GM12873 (cell line): Measurements from ENCODE around the gene TSPAN1.

Experiments used
- TF ChIP-seq, protein P1 (sequence below): IDR thresholded peaks from 2 replicates; pipeline ENCODE4 v1.5.1; 2012; ENCODE audit warnings: low read depth, mild to moderate bottlenecking, moderate library complexity, low read length, control low read depth; ENCODE audit not compliant: insufficient read depth; ENCODE audit errors: missing control alignments

The TSPAN1 gene

GRCh38 chr1:46183926-46184557 lies 9.2 kb downstream of the TSPAN1 start:
- TF ChIP-seq, protein P1, sequence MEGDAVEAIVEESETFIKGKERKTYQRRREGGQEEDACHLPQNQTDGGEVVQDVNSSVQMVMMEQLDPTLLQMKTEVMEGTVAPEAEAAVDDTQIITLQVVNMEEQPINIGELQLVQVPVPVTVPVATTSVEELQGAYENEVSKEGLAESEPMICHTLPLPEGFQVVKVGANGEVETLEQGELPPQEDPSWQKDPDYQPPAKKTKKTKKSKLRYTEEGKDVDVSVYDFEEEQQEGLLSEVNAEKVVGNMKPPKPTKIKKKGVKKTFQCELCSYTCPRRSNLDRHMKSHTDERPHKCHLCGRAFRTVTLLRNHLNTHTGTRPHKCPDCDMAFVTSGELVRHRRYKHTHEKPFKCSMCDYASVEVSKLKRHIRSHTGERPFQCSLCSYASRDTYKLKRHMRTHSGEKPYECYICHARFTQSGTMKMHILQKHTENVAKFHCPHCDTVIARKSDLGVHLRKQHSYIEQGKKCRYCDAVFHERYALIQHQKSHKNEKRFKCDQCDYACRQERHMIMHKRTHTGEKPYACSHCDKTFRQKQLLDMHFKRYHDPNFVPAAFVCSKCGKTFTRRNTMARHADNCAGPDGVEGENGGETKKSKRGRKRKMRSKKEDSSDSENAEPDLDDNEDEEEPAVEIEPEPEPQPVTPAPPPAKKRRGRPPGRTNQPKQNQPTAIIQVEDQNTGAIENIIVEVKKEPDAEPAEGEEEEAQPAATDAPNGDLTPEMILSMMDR, result no peak

DNA sequence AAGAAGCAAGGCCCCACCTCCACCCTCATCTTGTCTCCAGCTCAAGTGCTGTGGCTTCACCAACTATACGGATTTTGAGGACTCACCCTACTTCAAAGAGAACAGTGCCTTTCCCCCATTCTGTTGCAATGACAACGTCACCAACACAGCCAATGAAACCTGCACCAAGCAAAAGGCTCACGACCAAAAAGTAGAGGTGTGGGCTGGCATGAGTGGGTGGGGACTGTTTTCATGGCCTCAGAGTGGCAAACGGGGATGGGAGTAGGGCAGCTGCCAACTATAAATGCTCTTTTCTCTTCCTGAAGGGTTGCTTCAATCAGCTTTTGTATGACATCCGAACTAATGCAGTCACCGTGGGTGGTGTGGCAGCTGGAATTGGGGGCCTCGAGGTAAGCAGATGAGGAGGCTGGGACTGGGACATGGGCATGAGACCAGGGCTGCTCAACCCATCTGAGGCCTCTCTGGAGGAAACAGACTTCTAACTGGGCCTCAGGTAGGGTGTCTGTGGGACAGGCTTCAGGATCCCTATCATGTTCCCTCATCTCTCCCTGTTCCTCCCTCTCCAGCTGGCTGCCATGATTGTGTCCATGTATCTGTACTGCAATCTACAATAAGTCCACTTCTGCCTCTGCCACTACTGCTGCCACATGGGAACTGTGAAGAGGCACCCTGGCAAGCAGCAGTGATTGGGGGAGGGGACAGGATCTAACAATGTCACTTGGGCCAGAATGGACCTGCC lies 10.2 kb downstream of the TSPAN1 start:
- TF ChIP-seq, protein P1, result no peak

GRCh38 chr1:46186076-46186475 lies 11.2 kb downstream of the TSPAN1 start:
- TF ChIP-seq, protein P1, result no peak

GRCh38 chr1:46187106-46187869 lies 12.4 kb downstream of the TSPAN1 start:
- TF ChIP-seq, protein P1, result no peak

- TF ChIP-seq, protein P1, result peak; percentile 13
Measured at GRCh38 chr1:46188295-46189030, 13.6 kb downstream of the TSPAN1 start.

GRCh38 chr1:46190539-46190938 lies 15.7 kb downstream of the TSPAN1 start:
- TF ChIP-seq, protein P1, result no peak
